ENCODE measurements around the gene N4BP2L2.
A peak's percentile ranks its signal among the peaks of the same experiment; 100 is the strongest.

The N4BP2L2 gene

GRCh38 chr13:32426191-32426989, 112.2 kb downstream of the N4BP2L2 start:
- no peak for DNase-seq (ENCODE audit: low read depth)
- peak overlapping the region; percentile 70 for H3K4me3 ChIP-seq (ENCODE audit: low read depth, low read length)
- in situ Hi-C loops (cut with HindIII; ENCODE audit: low sequenced_read_pairs), result no loop called here
- TF ChIP-seq, protein P1, sequence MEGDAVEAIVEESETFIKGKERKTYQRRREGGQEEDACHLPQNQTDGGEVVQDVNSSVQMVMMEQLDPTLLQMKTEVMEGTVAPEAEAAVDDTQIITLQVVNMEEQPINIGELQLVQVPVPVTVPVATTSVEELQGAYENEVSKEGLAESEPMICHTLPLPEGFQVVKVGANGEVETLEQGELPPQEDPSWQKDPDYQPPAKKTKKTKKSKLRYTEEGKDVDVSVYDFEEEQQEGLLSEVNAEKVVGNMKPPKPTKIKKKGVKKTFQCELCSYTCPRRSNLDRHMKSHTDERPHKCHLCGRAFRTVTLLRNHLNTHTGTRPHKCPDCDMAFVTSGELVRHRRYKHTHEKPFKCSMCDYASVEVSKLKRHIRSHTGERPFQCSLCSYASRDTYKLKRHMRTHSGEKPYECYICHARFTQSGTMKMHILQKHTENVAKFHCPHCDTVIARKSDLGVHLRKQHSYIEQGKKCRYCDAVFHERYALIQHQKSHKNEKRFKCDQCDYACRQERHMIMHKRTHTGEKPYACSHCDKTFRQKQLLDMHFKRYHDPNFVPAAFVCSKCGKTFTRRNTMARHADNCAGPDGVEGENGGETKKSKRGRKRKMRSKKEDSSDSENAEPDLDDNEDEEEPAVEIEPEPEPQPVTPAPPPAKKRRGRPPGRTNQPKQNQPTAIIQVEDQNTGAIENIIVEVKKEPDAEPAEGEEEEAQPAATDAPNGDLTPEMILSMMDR (IDR thresholded peaks at IDR 0.05; ENCODE audit: low read depth, low read length, missing control alignments), result no peak

DNA sequence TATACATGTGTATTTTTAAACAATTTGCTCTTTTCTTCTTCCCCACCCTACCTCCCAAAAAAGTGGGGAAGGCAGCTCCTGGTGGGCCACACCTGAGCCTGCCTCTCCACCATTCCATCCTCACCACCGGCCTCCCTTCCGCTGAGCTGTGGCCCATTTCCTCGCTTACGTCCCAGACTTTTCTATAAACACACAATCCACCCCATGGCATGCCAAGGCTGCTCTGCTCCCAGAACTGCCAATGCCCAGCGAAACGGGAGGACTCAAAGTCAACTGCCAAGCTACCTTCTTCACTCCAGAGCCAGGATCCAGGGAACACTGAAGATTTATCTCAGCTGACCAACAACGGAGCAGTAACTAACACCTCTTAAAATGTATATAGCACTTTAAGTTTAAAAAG, 113.4 kb downstream of the N4BP2L2 start:
- no peak for DNase-seq (ENCODE audit: low read depth)
- H3K4me3 ChIP-seq (ENCODE audit: low read depth, low read length), result no peak overlapping the region
- TF ChIP-seq, protein P1 (IDR thresholded peaks at IDR 0.05; ENCODE audit: low read depth, low read length, missing control alignments), result no peak
- in situ Hi-C loops (cut with HindIII; ENCODE audit: low sequenced_read_pairs), result no loop called here

DNA sequence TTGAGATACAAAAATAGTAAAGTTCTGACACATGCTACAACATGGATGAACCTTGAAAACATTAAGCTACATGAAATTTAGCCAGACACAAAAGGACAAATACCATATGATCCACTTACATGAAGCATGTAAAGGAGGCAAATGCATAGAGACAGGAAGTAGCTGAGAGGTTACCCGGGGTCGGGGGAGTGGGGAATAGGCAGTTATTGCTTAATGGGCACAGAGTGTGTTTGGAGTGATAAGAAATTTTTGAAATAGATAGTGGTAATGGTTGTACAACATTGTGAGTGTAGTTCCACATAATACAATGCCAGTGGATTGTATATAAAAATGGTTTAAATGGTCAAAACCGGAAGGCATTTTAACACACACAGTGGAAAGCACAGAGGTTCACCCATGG, 115.0 kb downstream of the N4BP2L2 start:
- no peak overlapping the region for H3K4me3 ChIP-seq (ENCODE audit: low read depth, low read length)
- TF ChIP-seq, protein P1 (IDR thresholded peaks at IDR 0.05; ENCODE audit: low read depth, low read length, missing control alignments), result no peak
- in situ Hi-C loops (cut with HindIII; ENCODE audit: low sequenced_read_pairs), result no loop called here
- no peak for DNase-seq (ENCODE audit: low read depth)

DNA sequence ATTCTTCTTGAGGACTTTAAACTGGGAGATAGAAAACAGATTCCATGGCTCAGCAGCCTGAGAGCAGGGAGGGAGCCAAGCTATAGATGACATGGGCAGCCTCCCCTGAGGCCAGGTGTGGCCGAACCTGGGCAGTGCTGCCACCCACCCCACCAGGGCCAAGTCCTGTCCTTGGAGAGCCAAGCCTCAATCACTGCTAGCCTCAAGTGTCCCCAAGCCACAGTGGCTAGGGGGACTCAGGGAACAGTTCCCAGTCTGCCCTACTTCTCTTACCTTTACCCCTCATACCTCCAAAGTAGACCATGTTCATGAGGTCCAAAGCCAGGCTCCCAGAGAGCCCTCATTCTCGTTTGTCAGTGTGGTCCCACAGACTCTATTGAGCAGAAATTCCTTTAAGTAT, 118.7 kb downstream of the N4BP2L2 start:
- H3K4me3 ChIP-seq (ENCODE audit: low read depth, low read length), result no peak overlapping the region
- in situ Hi-C loops (cut with HindIII; ENCODE audit: low sequenced_read_pairs), result no loop called here
- DNase-seq (ENCODE audit: low read depth), result no peak
- TF ChIP-seq, protein P1 (IDR thresholded peaks at IDR 0.05; ENCODE audit: low read depth, low read length, missing control alignments), result no peak

GRCh38 chr13:32417995-32418394, 120.6 kb downstream of the N4BP2L2 start:
- TF ChIP-seq, protein P1 (IDR thresholded peaks at IDR 0.05; ENCODE audit: low read depth, low read length, missing control alignments), result no peak
- DNase-seq (ENCODE audit: low read depth), result no peak
- in situ Hi-C loops (cut with HindIII; ENCODE audit: low sequenced_read_pairs), result no loop called here
- no peak overlapping the region for H3K4me3 ChIP-seq (ENCODE audit: low read depth, low read length)

- DNase-seq (ENCODE audit: low read depth), result no peak
- no peak overlapping the region for H3K4me3 ChIP-seq (ENCODE audit: low read depth, low read length)
- TF ChIP-seq, protein P1 (IDR thresholded peaks at IDR 0.05; ENCODE audit: low read depth, low read length, missing control alignments), result peak; percentile 61
- in situ Hi-C loops (cut with HindIII; ENCODE audit: low sequenced_read_pairs), result no loop called here
Measured at GRCh38 chr13:32415019-32415418, 123.6 kb downstream of the N4BP2L2 start.
